NB4 (cell line): ENCODE results near the gene SLC6A11.

ENCODE experiments used
- CTCF ChIP-seq: IDR thresholded peaks from one replicate; pipeline ENCODE4 v1.5.1; 2012; ENCODE audit warnings: low read depth, low read length
- MAX ChIP-seq: IDR thresholded peaks from 2 replicates; pipeline ENCODE4 v1.6.1; 2011; ENCODE audit warnings: low read depth, low read length
- POLR2A ChIP-seq: IDR thresholded peaks from 2 replicates; pipeline ENCODE4 v1.6.1; 2011; ENCODE audit warnings: mild to moderate bottlenecking; ENCODE audit not compliant: insufficient read length; ENCODE audit errors: extremely low read depth

GRCh38 chr3:10932596-10932995 lies 116.6 kb downstream of the SLC6A11 start:
- no peak for TF ChIP-seq MAX
- TF ChIP-seq CTCF = no peak
- TF ChIP-seq POLR2A = no peak
